ENCODE data around the gene NPFFR1.
"Not testable (repeated sequence)": the region's sequence is repeated elsewhere in the genome, so short reads cannot be mapped to it uniquely, and the experiment has no call there.

Gene NPFFR1

GRCh38 chr10:70255329-70256299, 28.2 kb downstream of the NPFFR1 start:
- DNase-seq: no peak

DNA sequence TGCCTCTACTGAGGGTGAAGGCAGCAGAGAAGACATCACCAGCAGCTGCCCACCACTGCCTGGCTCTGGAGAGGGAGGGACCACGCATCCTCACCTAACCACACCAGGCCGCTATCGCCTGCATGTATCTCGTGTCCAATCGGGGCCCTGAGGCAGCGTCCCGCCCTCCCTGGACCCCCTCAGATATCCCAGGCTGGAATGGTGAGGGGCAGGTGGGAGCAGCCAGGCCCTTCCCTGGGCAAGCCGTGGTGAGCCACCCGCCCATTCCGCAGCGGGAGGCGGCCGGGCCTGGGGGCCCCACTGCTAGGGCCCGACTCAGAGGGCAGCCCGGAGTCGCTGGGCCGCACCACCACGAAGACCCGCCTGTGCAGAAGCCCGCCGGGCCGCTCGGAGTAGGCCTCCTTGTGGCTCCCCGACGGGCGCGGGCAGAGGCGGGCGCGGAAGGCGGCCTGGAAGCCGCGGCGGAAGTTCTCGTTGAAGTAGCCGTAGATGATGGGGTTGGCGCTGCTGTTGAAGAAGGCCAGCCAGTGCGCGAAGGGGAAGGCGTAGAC, 29.0 kb downstream of the NPFFR1 start:
- no peak for DNase-seq

DNA sequence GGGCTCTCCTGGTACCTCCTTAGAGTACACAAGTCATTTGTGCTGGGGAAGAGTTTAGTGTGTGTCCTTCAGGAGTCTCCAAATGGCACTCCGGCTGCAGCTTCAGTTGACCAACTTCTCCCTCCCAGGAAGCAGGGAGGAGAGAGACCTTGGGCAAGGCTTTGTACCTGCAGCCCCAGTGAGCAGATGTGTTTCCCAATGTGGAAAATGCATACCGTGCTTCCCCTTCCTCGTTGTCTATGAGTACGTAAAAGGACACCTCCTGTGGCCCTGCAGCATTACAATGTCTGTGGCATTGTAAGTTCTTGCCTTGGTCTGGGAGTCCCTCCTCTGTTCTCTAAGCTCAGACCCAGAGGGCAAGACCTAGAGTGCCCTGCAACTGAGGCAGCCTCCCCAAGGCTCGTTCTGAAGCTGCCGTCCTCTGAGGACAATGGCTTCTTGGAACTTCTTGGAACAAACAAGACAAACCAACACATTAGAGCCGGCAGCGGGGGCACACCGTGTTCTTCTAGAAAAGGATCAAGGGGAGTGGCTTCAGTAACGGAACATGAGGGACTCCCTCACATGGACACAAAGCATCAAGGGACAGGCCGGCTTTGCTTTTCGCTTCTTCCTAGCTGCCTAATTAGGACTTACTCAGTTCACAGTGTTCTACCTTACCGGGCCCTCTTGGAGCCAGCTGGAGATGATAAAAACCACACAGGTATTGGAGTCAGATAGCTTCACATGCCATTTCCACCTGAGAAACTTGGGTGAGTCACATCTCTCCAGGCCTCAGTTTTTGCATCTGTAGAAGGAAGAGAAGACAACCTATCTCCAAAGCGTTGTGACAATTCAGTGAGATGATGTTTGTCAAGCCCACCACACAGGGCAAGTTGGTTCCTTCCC, 29.7 kb downstream of the NPFFR1 start:
- no peak for DNase-seq

- DNase-seq: no peak
These were observed 32.7 kb downstream of the NPFFR1 start for GRCh38 chr10:70250961-70251680.

DNA sequence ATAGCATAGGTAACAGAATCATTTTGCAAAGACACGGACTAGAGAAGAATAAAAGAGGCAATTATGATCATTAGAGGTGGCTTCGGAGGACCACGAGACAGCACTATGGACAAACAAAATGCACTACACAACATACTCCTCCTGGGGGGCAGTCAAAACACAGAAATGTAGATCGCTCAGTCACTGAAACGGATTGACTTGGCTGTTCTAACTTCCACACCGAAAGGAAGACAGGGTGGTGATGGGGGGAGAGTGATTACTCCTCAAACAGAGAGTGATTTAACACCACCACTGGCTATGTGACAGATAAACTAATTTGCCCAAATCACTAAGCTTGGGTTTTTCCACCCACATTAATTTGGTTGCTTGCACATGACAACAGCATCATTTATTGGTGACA, 36.4 kb downstream of the NPFFR1 start:
- DNase-seq: no peak

GRCh38 chr10:70241081-70241480, 42.7 kb downstream of the NPFFR1 start:
- no peak for DNase-seq

DNA sequence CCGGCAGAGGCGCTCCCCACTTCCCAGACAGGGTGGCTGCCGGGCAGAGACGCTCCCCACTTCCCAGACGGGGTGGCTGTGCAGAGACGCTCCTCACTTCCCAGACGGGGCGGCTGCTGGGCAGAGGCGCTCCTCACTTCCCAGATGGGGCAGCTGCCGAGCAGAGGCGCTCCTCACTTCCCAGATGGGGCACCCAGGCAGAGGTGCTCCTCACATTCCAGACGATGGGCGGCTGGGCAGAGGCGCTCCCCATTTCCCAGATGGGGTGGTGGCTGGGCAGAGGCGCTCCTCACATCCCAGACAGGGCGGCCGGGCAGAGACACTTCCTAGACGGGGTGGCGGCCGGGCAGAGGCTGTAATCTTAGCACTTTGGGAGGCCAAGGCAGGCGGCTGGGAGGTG, 43.8 kb downstream of the NPFFR1 start:
- not testable (repeated sequence) for DNase-seq

- not testable (repeated sequence) for DNase-seq
These were observed 44.5 kb downstream of the NPFFR1 start for GRCh38 chr10:70239077-70239976.

GRCh38 chr10:70237958-70238536, 45.8 kb downstream of the NPFFR1 start:
- not testable (repeated sequence) for DNase-seq

DNA sequence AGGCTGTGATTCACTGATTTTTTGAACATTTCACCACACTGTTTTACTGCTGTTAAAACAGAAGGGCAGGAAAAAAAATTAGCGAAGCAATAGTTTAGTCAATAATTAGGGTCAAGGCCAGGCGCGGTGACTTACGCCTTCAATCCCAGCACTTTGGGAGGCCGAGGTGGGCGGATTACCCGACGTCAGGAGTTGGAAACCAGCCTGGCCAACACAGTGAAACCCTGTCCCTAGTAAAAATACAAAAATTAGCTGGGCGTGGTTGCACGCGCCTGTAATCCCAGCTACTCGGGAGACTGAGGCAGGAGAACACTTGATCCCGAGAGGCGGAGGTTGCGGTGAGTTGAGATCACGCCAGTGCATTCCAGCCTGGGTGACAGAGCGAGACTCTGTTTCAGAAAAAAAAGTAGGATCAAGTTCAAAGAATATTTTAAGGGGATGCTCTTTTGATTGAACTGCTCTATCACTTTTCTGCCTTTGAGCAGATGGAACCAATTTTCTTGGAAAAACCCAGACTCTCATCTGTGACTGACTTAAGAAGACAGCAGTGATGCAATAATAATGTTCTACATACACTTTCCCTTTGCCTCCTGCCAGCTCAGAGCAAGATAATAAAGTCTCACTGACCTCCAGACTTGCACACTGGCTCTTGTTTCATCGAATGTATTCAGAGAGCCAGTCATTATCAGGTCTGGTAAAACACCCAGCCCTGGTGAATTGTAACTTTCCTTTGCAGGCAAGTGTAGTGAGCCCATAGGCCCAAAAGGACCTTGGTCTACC, 48.9 kb downstream of the NPFFR1 start:
- no peak for DNase-seq

DNA sequence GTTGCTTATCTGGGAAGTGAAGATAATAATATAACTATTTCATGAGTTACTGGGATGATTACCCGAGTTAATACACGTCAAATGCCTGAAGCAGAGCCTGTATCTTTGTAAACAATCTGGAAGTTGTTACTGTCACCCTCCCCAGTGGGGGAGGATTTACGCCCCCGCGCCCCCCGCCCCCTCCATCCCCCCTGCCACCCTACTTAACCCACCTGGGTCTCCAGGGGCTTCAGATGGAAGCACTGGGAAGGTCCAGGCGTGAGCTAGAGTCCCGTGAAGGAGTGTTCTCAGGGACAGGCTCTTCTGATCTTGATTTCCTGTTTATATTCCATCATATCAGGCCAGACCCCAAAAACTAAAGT, 49.9 kb downstream of the NPFFR1 start:
- no peak for DNase-seq

GRCh38 chr10:70233109-70233938, 50.5 kb downstream of the NPFFR1 start, which contains the start of gene PPA1:
TSS of gene PPA1 (minus strand) at chr10:70233429. CDS start at chr10:70233327, 102 bp downstream.
- peak; percentile 84 to 91 for DNase-seq

DNA sequence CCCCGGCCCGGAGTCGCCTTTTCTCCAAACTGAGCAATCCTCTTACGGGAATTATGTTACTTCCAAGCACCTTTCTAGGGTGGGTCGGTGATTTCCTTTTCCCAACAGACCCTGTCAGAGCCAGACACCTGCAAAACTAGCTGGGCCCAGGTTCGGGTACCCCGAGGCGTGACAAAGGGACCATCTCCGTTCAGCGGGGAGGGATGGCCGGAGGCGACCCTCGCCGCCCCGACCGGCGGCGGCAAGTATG, 51.0 kb downstream of the NPFFR1 start:
- DNase-seq: no peak

GRCh38 chr10:70232155-70232858, 51.5 kb downstream of the NPFFR1 start:
- DNase-seq: no peak

GRCh38 chr10:70228491-70228890, 55.3 kb downstream of the NPFFR1 start:
- no peak for DNase-seq

GRCh38 chr10:70227548-70228320, 56.1 kb downstream of the NPFFR1 start:
- no peak for DNase-seq

- DNase-seq: no peak
These were observed 60.1 kb downstream of the NPFFR1 start for GRCh38 chr10:70223728-70224127.

GRCh38 chr10:70222811-70223447, 60.9 kb downstream of the NPFFR1 start:
- not testable (repeated sequence) for DNase-seq

All from NCI-H187 (cell line).